ENCODE measurements around the gene FHIT.

- TF ChIP-seq CTCF (IDR thresholded peaks at IDR 0.05; ENCODE audit: poor library complexity): no peak
- TF ChIP-seq EZH2phosphoT487 (IDR thresholded peaks at IDR 0.05; ENCODE audit: low read depth, severe bottlenecking, unreplicated experiment): no peak
- no peak for TF ChIP-seq EZH2 (IDR thresholded peaks at IDR 0.05; ENCODE audit: borderline replicate concordance)
These were observed 479.5 kb downstream of the FHIT start for GRCh38 chr3:60771766-60772165.

Measured in hepatocyte (in vitro differentiated cells).